ENCODE results near the gene B4GALT6. TPM values are rescaled to one million over a fixed set of nuclear protein-coding genes. Genes with fewer than 3 reads are reported as not detected.

The B4GALT6 gene
- total RNA-seq, 1 donor from 2014 or later, result 12.2 TPM

DNA sequence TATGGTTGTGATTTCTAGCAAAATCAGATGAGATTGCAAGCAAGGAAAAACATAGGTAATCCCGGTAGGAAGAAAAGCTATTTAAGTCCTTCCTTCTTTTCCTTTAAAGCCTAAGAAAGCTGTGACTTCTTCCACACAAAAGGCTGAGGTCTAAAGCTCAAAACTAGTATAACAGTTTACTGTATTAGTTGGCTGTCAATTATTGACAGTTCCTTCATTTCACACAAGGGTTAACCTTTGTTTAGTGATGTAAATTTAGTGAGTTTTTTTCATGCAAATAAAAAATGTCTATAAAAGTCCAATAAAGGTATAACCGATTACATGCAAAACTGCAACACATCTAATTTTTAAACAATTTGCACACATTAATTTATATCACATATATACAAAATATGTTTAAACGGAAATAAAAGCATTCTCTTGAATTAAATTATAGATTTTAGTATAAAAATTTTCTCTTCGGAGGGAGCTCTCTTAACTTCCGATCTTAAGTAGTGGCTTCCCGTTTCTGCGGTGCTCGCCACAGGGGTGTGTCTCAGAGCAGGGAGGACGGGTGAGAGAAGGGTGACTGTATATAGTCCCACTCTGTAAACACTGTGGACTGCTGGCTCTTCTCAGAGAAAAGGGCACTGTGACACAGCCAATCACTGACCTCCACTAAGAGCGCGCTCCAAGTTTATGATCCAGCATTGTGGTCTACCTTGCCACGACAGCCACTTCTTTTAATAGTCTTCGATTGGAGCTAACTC is 59.3 kb downstream of the B4GALT6 start:
- no peak overlapping the region for H3K4me3 Mint-ChIP-seq (ENCODE audit: unreplicated experiment)
- no peak for DNase-seq (ENCODE audit: low spot score)
- H3K36me3 Mint-ChIP-seq (ENCODE audit: low read depth), result peaks cover 2% of the 10 kb centered on the region
- no peak overlapping the region for H3K27ac Mint-ChIP-seq (ENCODE audit: unreplicated experiment)
- no peaks in the 10 kb centered on the region for H3K4me1 Mint-ChIP-seq (ENCODE audit: low read depth)
- TF ChIP-seq, protein P1, sequence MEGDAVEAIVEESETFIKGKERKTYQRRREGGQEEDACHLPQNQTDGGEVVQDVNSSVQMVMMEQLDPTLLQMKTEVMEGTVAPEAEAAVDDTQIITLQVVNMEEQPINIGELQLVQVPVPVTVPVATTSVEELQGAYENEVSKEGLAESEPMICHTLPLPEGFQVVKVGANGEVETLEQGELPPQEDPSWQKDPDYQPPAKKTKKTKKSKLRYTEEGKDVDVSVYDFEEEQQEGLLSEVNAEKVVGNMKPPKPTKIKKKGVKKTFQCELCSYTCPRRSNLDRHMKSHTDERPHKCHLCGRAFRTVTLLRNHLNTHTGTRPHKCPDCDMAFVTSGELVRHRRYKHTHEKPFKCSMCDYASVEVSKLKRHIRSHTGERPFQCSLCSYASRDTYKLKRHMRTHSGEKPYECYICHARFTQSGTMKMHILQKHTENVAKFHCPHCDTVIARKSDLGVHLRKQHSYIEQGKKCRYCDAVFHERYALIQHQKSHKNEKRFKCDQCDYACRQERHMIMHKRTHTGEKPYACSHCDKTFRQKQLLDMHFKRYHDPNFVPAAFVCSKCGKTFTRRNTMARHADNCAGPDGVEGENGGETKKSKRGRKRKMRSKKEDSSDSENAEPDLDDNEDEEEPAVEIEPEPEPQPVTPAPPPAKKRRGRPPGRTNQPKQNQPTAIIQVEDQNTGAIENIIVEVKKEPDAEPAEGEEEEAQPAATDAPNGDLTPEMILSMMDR (IDR thresholded peaks at IDR 0.05), result no peak
- H3K9me3 Mint-ChIP-seq (ENCODE audit: low read depth), result no peaks in the 10 kb centered on the region
- H3K27me3 Mint-ChIP-seq (ENCODE audit: low read depth), result no peaks in the 10 kb centered on the region

DNA sequence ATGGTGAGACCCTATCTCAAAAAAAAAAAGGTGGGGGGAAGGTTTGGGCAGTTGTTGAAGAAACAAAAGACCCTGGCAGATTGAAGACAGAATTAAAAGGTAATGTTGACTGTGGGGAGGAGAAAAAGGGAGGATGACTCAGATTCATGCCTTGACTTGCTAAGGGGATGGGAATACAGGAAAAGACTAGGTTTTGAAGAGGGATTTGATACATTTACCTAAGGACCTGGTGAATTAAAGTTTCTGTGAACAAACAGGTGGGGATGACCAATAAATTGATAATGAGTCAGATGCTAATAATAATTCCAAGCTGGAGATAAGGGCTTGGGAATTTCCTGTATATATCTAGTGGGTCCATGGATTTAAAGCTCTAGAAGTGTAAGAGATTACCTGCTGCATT is 65.1 kb downstream of the B4GALT6 start:
- Mint-ChIP-seq H3K27me3 (ENCODE audit: low read depth) (no peaks in the 10 kb centered on the region), H3K36me3 (ENCODE audit: low read depth) (no peaks in the 10 kb centered on the region), H3K9me3 (ENCODE audit: low read depth) (no peaks in the 10 kb centered on the region), H3K4me1 (ENCODE audit: low read depth) (no peaks in the 10 kb centered on the region), H3K4me3 (ENCODE audit: unreplicated experiment) (no peak overlapping the region), H3K27ac (ENCODE audit: unreplicated experiment) (no peak overlapping the region)
- TF ChIP-seq, protein P1 (IDR thresholded peaks at IDR 0.05), result no peak
- DNase-seq (ENCODE audit: low spot score), result no peak

DNA sequence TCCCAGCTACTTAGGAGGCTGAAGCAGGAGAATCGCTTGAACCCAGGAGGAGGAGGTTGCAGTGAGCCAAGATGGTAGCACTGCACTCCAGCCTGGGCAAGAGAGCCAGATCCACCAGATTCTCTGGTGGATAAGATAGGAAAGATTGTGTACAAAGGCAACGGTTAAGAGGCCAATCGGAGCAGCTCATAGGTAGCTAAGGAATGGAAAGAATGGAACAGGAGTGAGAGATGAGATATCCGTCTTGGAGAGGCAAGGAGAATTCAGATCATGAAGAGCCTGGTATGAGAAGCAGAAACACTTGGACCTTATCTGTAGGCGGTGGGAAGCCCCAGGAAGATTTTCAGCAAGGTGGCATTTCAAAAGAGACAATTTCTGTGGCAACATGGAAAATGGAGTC is 65.6 kb downstream of the B4GALT6 start:
- Mint-ChIP-seq H3K9me3 (ENCODE audit: low read depth) (no peaks in the 10 kb centered on the region), H3K4me1 (ENCODE audit: low read depth) (no peaks in the 10 kb centered on the region), H3K4me3 (ENCODE audit: unreplicated experiment) (no peak overlapping the region), H3K27ac (ENCODE audit: unreplicated experiment) (no peak overlapping the region), H3K36me3 (ENCODE audit: low read depth) (no peaks in the 10 kb centered on the region), H3K27me3 (ENCODE audit: low read depth) (no peaks in the 10 kb centered on the region)
- DNase-seq (ENCODE audit: low spot score), result no peak
- TF ChIP-seq, protein P1 (IDR thresholded peaks at IDR 0.05), result no peak

DNA sequence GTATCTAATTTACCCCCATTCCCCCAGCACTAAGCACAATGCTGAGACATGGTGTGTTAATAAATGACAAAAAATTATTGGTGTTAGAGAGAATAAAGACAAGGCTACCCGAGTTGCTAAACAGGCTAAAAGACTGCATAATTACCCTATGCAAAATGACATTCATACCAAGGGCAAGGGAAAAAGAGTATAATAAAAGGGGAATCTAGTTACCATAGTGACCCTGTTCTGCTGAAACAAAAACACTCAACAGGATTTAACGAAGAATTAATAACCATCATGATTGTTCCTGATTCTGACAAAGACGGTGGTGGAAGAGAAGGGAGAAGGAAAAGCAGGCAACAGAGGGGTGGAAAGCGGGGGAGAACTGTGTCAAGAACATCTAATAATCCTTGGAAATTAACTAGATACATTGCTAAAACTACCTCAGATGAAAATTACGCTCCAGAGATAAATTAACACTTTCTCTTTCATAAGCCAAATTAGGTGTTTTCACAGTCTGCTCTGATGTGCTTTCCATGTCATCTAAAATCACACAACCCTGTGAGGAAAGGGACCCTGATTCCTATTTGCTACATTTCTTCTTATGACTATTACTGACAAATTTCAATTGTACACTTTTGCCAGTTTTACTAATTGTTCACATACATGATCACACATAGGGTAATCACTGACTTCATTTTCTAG is 67.2 kb downstream of the B4GALT6 start:
- no peaks in the 10 kb centered on the region for H3K36me3 Mint-ChIP-seq (ENCODE audit: low read depth)

DNA sequence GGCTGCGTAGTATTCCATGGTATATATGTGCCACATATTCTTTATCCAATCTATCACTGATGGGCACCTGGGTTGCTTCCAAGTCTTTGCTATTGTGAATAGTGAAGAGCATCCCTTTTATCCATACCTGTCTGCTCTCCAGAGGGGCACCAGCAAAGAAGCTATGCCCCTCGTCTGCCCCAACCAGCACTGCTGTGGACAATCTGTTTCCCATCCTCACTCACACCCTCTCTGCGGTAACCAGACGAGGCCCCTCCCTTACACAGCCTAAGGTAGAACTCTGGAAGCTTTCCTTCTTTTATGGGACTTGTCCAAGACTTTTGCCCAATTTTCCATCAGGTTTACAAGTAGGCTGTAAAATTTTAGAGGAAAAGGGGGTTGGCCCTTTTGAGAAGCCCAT is 67.8 kb downstream of the B4GALT6 start:
- TF ChIP-seq, protein P1 (IDR thresholded peaks at IDR 0.05), result no peak
- DNase-seq (ENCODE audit: low spot score), result no peak
- no peaks in the 10 kb centered on the region for H3K9me3 Mint-ChIP-seq (ENCODE audit: low read depth)
- peaks cover 5% of the 10 kb centered on the region for H3K4me1 Mint-ChIP-seq (ENCODE audit: low read depth)
- no peak overlapping the region for H3K27ac Mint-ChIP-seq (ENCODE audit: unreplicated experiment)
- no peaks in the 10 kb centered on the region for H3K36me3 Mint-ChIP-seq (ENCODE audit: low read depth)
- no peak overlapping the region for H3K4me3 Mint-ChIP-seq (ENCODE audit: unreplicated experiment)
- no peaks in the 10 kb centered on the region for H3K27me3 Mint-ChIP-seq (ENCODE audit: low read depth)

More for the DNA sequence above, 67.2 kb downstream of the B4GALT6 start:
- no peak overlapping the region for H3K4me3 Mint-ChIP-seq (ENCODE audit: unreplicated experiment)
- no peaks in the 10 kb centered on the region for H3K27me3 Mint-ChIP-seq (ENCODE audit: low read depth)
- no peak for DNase-seq (ENCODE audit: low spot score)
- H3K4me1 Mint-ChIP-seq (ENCODE audit: low read depth), result peaks cover 2% of the 10 kb centered on the region
- TF ChIP-seq, protein P1 (IDR thresholded peaks at IDR 0.05), result no peak
- no peaks in the 10 kb centered on the region for H3K9me3 Mint-ChIP-seq (ENCODE audit: low read depth)
- no peak overlapping the region for H3K27ac Mint-ChIP-seq (ENCODE audit: unreplicated experiment)
